HCT116 (cell line): ENCODE results near the gene GDF10. TPM values are rescaled to one million over a fixed set of nuclear protein-coding genes. Genes with fewer than 3 reads are reported as not detected.

ENCODE experiments used
- ATAC-seq: fragments of 200-7000 bp; cut with Tn5 transposase; 2 replicates; pipeline ENCODE4 v1.9.1; 2020; ENCODE audit warnings: mild to moderate bottlenecking, moderate library complexity
- BruUV-seq: library from RNA; stranded (reverse); fragments of 400-500 nt; replicated peaks from 2 replicates; lab custom pipeline; 2021; lab: Mats Ljungman, UMichigan
- CTCF ChIA-PET: fragments of 300-600 bp; sonication (Branson Sonifier 250); formaldehyde crosslinking; loops from one replicate; lab custom pipeline; 2021; ENCODE audit warnings: antibody characterized with exemption; lab: Charles Lee
- POLR2A ChIA-PET: fragments of 300-600, 350-600 bp; sonication (Branson Sonifier 250); formaldehyde crosslinking; loops from one replicate; lab custom pipeline; 2021; ENCODE audit warnings: antibody characterized with exemption; lab: Charles Lee
- RAD21 ChIA-PET, 2 experiments: fragments of 300-600 bp; sonication (Branson Sonifier 250); formaldehyde crosslinking; loops; one replicate each; lab custom pipeline; 2023; ENCODE audit warnings: low total read pairs in 2 of 2; ENCODE audit not compliant: uncharacterized antibody in 2 of 2, unreplicated experiment in 2 of 2, low non-redundant PET in 1 of 2; lab: Charles Lee
- DNase-seq: peaks from one replicate; pipeline ENCODE4 v3.0.0-alpha.2; 2010; ENCODE audit warnings: low read depth, low spot score
- H2AFZ ChIP-seq: fragments of 200-600 bp; shearing (Covaris generic), sonication (generic); 2 replicates; pipeline ENCODE4 v1.6.1; 2017; ENCODE audit warnings: low read depth, mixed run types, mixed read lengths, antibody characterized with exemption, low read length; ENCODE audit not compliant: poor library complexity, severe bottlenecking
- H3K27ac ChIP-seq: 2 replicates; pipeline ENCODE4 v1.5.1; 2012; ENCODE audit warnings: low read depth, low read length
- H3K27me3 ChIP-seq: fragments of 200-600 bp; sonication (generic); 2 replicates; pipeline ENCODE4 v1.6.1; 2016; ENCODE audit warnings: mixed run types, low read length, mixed read lengths; ENCODE audit not compliant: insufficient read depth
- H3K36me3 ChIP-seq, 2 experiments: fragments of 200-500 bp in 1 of 2; fragments of 200-600 bp in 1 of 2; sonication (Bioruptor generic) in 1 of 2; sonication (generic) in 1 of 2; 2 replicates each; pipeline versions ENCODE4 v1.5.1 to v1.6.1; 2014 to 2016; ENCODE audit warnings: low read length in 2 of 2, inconsistent platforms in 1 of 2, mixed read lengths in 1 of 2, mixed run types in 1 of 2; ENCODE audit not compliant: insufficient read depth in 2 of 2, control insufficient read depth in 1 of 2
- H3K4me1 ChIP-seq, 2 experiments: fragments of 200-600 bp in 1 of 2; sonication (generic) in 1 of 2; 2 replicates each; pipeline versions ENCODE4 v1.5.1 to v1.6.1; 2012 to 2017; ENCODE audit warnings: low read length in 2 of 2, inconsistent platforms in 1 of 2, mild to moderate bottlenecking in 1 of 2, mixed read lengths in 1 of 2, mixed run types in 1 of 2, moderate library complexity in 1 of 2; ENCODE audit not compliant: insufficient read depth in 2 of 2, control insufficient read depth in 1 of 2
- H3K4me2 ChIP-seq: fragments of 200-600 bp; sonication (generic); 2 replicates; pipeline ENCODE4 v1.6.1; 2017; ENCODE audit warnings: mixed run types, low read length, mixed read lengths
- H3K4me3 ChIP-seq, 2 experiments: fragments of 200-600 bp in 1 of 2; sonication (generic) in 1 of 2; replicated peaks in 1 of 2; 2 replicates each; pipeline ENCODE4 v1.5.1; 2011 to 2016; ENCODE audit warnings: low read length in 2 of 2, control low read depth in 1 of 2, low read depth in 1 of 2, mild to moderate bottlenecking in 1 of 2, mixed read lengths in 1 of 2, mixed run types in 1 of 2
- H3K79me2 ChIP-seq: fragments of 200-600 bp; sonication (generic); 2 replicates; pipeline ENCODE4 v1.6.1; 2017; ENCODE audit warnings: mild to moderate bottlenecking, mixed run types, low read length, moderate library complexity, mixed read lengths; ENCODE audit not compliant: insufficient read depth
- H3K9ac ChIP-seq: fragments of 200-600 bp; sonication (generic); 2 replicates; pipeline ENCODE4 v1.6.1; 2016; ENCODE audit warnings: low read length, mixed read lengths
- H3K9me2 ChIP-seq: fragments of 200-600 bp; sonication (generic), shearing (Covaris generic); 2 replicates; pipeline ENCODE4 v1.6.1; 2017; ENCODE audit warnings: mixed run types, mild to moderate bottlenecking, moderate library complexity; ENCODE audit not compliant: insufficient read depth
- H3K9me3 ChIP-seq, 2 experiments: fragments of 200-500 bp in 1 of 2; fragments of 200-600 bp in 1 of 2; sonication (Bioruptor generic) in 1 of 2; sonication (generic) in 1 of 2; 2 replicates each; pipeline ENCODE4 v1.6.1; 2014 to 2017; ENCODE audit warnings: low read length in 2 of 2, mixed read lengths in 2 of 2, inconsistent platforms in 1 of 2, low read depth in 1 of 2, mild to moderate bottlenecking in 1 of 2, mixed run types in 1 of 2, moderate library complexity in 1 of 2; ENCODE audit not compliant: control insufficient read depth in 1 of 2, insufficient read depth in 1 of 2
- H4K20me1 ChIP-seq: fragments of 200-600 bp; sonication (generic), shearing (Covaris generic); 2 replicates; pipeline ENCODE4 v1.6.1; 2017; ENCODE audit warnings: mixed run types, mild to moderate bottlenecking, moderate library complexity; ENCODE audit not compliant: insufficient read depth
- CBX3 ChIP-seq: IDR thresholded peaks from 2 replicates; pipeline ENCODE4 v1.6.1; 2012; ENCODE audit warnings: low read depth
- CEBPB ChIP-seq: IDR thresholded peaks from 2 replicates; pipeline ENCODE4 v1.6.1; 2012; ENCODE audit warnings: low read depth
- EZH2 ChIP-seq: fragments of 200-600 bp; sonication (generic); IDR thresholded peaks from 2 replicates; pipeline ENCODE4 v1.6.1; 2017; ENCODE audit warnings: antibody characterized with exemption, mixed run types
- EZH2phosphoT487 ChIP-seq: fragments of 200-600 bp; IDR thresholded peaks from 2 replicates; pipeline ENCODE4 v1.6.1; 2018; ENCODE audit warnings: antibody characterized with exemption, borderline replicate concordance
- FOSL1 ChIP-seq: IDR thresholded peaks from 2 replicates; pipeline ENCODE4 v1.6.1; 2012; ENCODE audit warnings: low read depth
- POLR2A ChIP-seq: IDR thresholded peaks from 2 replicates; pipeline ENCODE4 v1.7.0; 2011; ENCODE audit warnings: borderline replicate concordance; ENCODE audit not compliant: insufficient read depth, insufficient read length; ENCODE audit errors: extremely low read depth
- POLR2AphosphoS5 ChIP-seq: IDR thresholded peaks from 2 replicates; pipeline ENCODE4 v1.6.1; 2011; ENCODE audit warnings: mild to moderate bottlenecking, low read depth, low read length, moderate library complexity
- RAD21 ChIP-seq: IDR thresholded peaks from 2 replicates; pipeline ENCODE4 v1.6.1; 2012; ENCODE audit warnings: low read depth, mild to moderate bottlenecking
- SIN3A ChIP-seq: IDR thresholded peaks from 2 replicates; pipeline ENCODE4 v1.6.1; 2012; ENCODE audit warnings: low read depth
- TCF7L2 ChIP-seq: IDR thresholded peaks from 2 replicates; pipeline ENCODE4 v1.7.0; 2011; ENCODE audit warnings: borderline replicate concordance, inconsistent platforms; ENCODE audit not compliant: insufficient read depth, insufficient read length; ENCODE audit errors: extremely low read depth
- ZFX ChIP-seq: fragments of 450-650 bp; IDR thresholded peaks from 2 replicates; pipeline ENCODE4 v1.6.1; 2017
- ZNF274 ChIP-seq: fragments of 200-500 bp; sonication (Bioruptor generic); IDR thresholded peaks from 2 replicates; pipeline ENCODE4 v1.6.1; 2014; ENCODE audit warnings: mild to moderate bottlenecking, low read depth, low read length, inconsistent platforms
- intact Hi-C: fragments of 100-400 bp; cut with micrococcal nuclease; formaldehyde crosslinking; loops from 2 replicates; pipeline ENCODE4 v1.10.0; 2022
- total RNA-seq: library from RNA; stranded (reverse); gene quantifications from one replicate; pipeline ENCODE4 v1.2.1, GENCODE V29; 2021; ENCODE audit not compliant: unreplicated experiment
- TF ChIP-seq, protein P1 (sequence below): IDR thresholded peaks from 2 replicates; pipeline ENCODE4 v1.6.1; 2011; ENCODE audit warnings: mild to moderate bottlenecking, low read length, moderate library complexity; ENCODE audit not compliant: insufficient replicate concordance; ENCODE audit errors: extremely low read depth
- TF ChIP-seq, protein P2 (sequence below): IDR thresholded peaks from 2 replicates; pipeline ENCODE4 v1.6.1; 2012; ENCODE audit warnings: low read depth
- TF ChIP-seq, protein P3 (sequence below): IDR thresholded peaks from 2 replicates; pipeline ENCODE4 v1.6.1; 2012
- TF ChIP-seq, protein P4 (sequence below), 3 experiments: fragments of 200-600 bp in 1 of 3; sonication (generic) in 1 of 3; IDR thresholded peaks in 2 of 3; conservative IDR thresholded peaks in 1 of 3; 2 replicates each; pipeline ENCODE4 v1.5.1; 2012 to 2017; ENCODE audit warnings: low read depth in 2 of 3, low read length in 2 of 3, antibody characterized with exemption in 1 of 3, borderline replicate concordance in 1 of 3, control low read depth in 1 of 3, mild to moderate bottlenecking in 1 of 3, mixed read lengths in 1 of 3, mixed run types in 1 of 3, moderate library complexity in 1 of 3; ENCODE audit not compliant: insufficient read depth in 1 of 3

GDF10 gene
- total RNA-seq, 1 experiment from 2014 or later = not detected

DNA sequence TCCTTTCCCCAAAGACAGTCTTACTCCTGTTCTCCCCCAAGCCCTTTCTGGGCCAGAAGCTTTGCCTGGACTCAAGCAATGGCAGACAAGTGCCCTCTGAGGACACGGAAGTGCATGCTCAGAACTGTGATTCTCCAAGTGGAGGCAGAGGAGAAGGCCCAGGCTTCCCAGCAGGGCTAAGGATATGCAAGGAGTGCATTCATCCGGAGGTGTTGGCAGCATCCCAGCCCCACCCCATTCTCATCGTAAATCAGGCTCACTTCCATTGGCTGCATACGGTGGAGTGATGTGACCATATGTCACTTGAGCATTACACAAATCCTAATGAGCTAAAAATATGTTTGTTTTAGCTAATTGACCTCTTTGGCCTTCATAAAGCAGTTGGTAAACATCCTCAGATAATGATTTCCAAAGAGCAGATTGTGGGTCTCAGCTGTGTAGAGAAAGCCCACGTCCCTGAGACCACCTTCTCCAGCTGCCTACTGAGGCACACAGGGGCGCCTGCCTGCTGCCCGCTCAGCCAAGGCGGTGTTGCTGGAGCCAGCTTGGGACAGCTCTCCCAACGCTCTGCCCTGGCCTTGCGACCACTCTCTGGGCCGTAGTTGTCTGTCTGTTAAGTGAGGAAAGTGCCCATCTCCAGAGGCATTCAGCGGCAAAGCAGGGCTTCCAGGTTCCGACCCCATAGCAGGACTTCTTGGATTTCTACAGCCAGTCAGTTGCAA is 46.7 kb downstream of the GDF10 start:
- intact Hi-C loops = no loop called here
- DNase-seq (no peak), ATAC-seq (no peak)
- no peaks in the 10 kb centered on the region for H3K36me3 ChIP-seq
- H3K9ac ChIP-seq = no peak overlapping the region
- H4K20me1 ChIP-seq = no peaks in the 10 kb centered on the region
- H3K27me3 ChIP-seq = no peaks in the 10 kb centered on the region
- no peak overlapping the region for H3K4me3 ChIP-seq
- ChIA-PET RAD21 (no interaction called here), CTCF (no interaction called here), POLR2A (no interaction called here)
- no peaks in the 10 kb centered on the region for H3K4me1 ChIP-seq
- H2AFZ ChIP-seq = no peak overlapping the region
- H3K9me2 ChIP-seq = no peaks in the 10 kb centered on the region
- no peaks in the 10 kb centered on the region for H3K79me2 ChIP-seq
- no peak overlapping the region for H3K4me2 ChIP-seq
- BruUV-seq = no TSS peak
- no peak overlapping the region for H3K27ac ChIP-seq
- H3K9me3 ChIP-seq = no peaks in the 10 kb centered on the region
- no peak for TF ChIP-seq SIN3A
- no peak for TF ChIP-seq CBX3
- TF ChIP-seq FOSL1 = no peak
- TF ChIP-seq RAD21 = no peak
- TF ChIP-seq TCF7L2 = no peak
- TF ChIP-seq POLR2A = no peak
- TF ChIP-seq EZH2 = no peak
- TF ChIP-seq, protein P1, sequence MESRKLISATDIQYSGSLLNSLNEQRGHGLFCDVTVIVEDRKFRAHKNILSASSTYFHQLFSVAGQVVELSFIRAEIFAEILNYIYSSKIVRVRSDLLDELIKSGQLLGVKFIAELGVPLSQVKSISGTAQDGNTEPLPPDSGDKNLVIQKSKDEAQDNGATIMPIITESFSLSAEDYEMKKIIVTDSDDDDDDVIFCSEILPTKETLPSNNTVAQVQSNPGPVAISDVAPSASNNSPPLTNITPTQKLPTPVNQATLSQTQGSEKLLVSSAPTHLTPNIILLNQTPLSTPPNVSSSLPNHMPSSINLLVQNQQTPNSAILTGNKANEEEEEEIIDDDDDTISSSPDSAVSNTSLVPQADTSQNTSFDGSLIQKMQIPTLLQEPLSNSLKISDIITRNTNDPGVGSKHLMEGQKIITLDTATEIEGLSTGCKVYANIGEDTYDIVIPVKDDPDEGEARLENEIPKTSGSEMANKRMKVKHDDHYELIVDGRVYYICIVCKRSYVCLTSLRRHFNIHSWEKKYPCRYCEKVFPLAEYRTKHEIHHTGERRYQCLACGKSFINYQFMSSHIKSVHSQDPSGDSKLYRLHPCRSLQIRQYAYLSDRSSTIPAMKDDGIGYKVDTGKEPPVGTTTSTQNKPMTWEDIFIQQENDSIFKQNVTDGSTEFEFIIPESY = no peak
- no peak for TF ChIP-seq POLR2AphosphoS5
- TF ChIP-seq CEBPB = no peak
- TF ChIP-seq EZH2phosphoT487 = no peak
- TF ChIP-seq, protein P2, sequence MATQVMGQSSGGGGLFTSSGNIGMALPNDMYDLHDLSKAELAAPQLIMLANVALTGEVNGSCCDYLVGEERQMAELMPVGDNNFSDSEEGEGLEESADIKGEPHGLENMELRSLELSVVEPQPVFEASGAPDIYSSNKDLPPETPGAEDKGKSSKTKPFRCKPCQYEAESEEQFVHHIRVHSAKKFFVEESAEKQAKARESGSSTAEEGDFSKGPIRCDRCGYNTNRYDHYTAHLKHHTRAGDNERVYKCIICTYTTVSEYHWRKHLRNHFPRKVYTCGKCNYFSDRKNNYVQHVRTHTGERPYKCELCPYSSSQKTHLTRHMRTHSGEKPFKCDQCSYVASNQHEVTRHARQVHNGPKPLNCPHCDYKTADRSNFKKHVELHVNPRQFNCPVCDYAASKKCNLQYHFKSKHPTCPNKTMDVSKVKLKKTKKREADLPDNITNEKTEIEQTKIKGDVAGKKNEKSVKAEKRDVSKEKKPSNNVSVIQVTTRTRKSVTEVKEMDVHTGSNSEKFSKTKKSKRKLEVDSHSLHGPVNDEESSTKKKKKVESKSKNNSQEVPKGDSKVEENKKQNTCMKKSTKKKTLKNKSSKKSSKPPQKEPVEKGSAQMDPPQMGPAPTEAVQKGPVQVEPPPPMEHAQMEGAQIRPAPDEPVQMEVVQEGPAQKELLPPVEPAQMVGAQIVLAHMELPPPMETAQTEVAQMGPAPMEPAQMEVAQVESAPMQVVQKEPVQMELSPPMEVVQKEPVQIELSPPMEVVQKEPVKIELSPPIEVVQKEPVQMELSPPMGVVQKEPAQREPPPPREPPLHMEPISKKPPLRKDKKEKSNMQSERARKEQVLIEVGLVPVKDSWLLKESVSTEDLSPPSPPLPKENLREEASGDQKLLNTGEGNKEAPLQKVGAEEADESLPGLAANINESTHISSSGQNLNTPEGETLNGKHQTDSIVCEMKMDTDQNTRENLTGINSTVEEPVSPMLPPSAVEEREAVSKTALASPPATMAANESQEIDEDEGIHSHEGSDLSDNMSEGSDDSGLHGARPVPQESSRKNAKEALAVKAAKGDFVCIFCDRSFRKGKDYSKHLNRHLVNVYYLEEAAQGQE = no peak
- TF ChIP-seq, protein P3, sequence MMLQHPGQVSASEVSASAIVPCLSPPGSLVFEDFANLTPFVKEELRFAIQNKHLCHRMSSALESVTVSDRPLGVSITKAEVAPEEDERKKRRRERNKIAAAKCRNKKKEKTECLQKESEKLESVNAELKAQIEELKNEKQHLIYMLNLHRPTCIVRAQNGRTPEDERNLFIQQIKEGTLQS = no peak
- TF ChIP-seq ZFX = no peak
- TF ChIP-seq ZNF274 = no peak
- TF ChIP-seq, protein P4, sequence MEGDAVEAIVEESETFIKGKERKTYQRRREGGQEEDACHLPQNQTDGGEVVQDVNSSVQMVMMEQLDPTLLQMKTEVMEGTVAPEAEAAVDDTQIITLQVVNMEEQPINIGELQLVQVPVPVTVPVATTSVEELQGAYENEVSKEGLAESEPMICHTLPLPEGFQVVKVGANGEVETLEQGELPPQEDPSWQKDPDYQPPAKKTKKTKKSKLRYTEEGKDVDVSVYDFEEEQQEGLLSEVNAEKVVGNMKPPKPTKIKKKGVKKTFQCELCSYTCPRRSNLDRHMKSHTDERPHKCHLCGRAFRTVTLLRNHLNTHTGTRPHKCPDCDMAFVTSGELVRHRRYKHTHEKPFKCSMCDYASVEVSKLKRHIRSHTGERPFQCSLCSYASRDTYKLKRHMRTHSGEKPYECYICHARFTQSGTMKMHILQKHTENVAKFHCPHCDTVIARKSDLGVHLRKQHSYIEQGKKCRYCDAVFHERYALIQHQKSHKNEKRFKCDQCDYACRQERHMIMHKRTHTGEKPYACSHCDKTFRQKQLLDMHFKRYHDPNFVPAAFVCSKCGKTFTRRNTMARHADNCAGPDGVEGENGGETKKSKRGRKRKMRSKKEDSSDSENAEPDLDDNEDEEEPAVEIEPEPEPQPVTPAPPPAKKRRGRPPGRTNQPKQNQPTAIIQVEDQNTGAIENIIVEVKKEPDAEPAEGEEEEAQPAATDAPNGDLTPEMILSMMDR (IDR thresholded peaks at IDR 0.05 in 2 of 3, conservative IDR thresholded peaks at IDR 0.05 in 1 of 3; ENCODE audit: borderline replicate concordance in 1 of 3, insufficient read depth in 1 of 3, low read depth in 2 of 3, low read length in 2 of 3) = no peak
- TF ChIP-seq, all 23 proteins: peak for 0
